ENCODE results near the gene SCPEP1.

The SCPEP1 gene

GRCh38 chr17:56977673-56978395 lies at the start of gene SCPEP1:
TSS of gene SCPEP1 (plus strand) at chr17:56978131. CDS start at chr17:56978160, 29 bp downstream.
- peak; percentile 100 for DNase-seq (ENCODE audit: extremely low spot score)
- TF ChIP-seq ZNF384 (IDR thresholded peaks at IDR 0.05), result no peak
- TF ChIP-seq ELF4 (IDR thresholded peaks at IDR 0.05), result no peak
- no peak for TF ChIP-seq ARNT (IDR thresholded peaks at IDR 0.05)
- no peak for TF ChIP-seq SUZ12 (IDR thresholded peaks at IDR 0.05)
- no peak for TF ChIP-seq FOXM1 (IDR thresholded peaks at IDR 0.05; ENCODE audit: borderline replicate concordance)
- no peak for TF ChIP-seq TARDBP (IDR thresholded peaks at IDR 0.05)
- TF ChIP-seq LEF1 (IDR thresholded peaks at IDR 0.05; ENCODE audit: borderline replicate concordance), result no peak
- TF ChIP-seq HDGF (IDR thresholded peaks at IDR 0.05; ENCODE audit: borderline replicate concordance), result no peak
- TF ChIP-seq SP1 (IDR thresholded peaks at IDR 0.05), result no peak
- CTCF ChIA-PET, result no interaction called here
- POLR2A ChIA-PET, result interaction anchor here (1.1 to 3.2 kb wide), 7 partner anchors 9 to 110 kb away, joined by 3 to 16 read pairs (median 5); partner anchors contain the start of genes AKAP1, COIL and TRIM25

GRCh38 chr17:56928586-56928985 lies 49.3 kb upstream of the SCPEP1 start:
- ChIA-PET CTCF (no interaction called here), POLR2A (interaction anchor here (2.0 kb wide), 1 partner anchor 15 kb away, joined by 7 read pairs; the partner anchor contains the start of gene TRIM25)
- TF ChIP-seq CTBP1 (IDR thresholded peaks at IDR 0.05; ENCODE audit: borderline replicate concordance) (no peak), TARDBP (IDR thresholded peaks at IDR 0.05) (no peak), LEF1 (IDR thresholded peaks at IDR 0.05; ENCODE audit: borderline replicate concordance) (no peak), ELF4 (IDR thresholded peaks at IDR 0.05) (no peak), BHLHE40 (IDR thresholded peaks at IDR 0.05; ENCODE audit: borderline replicate concordance) (no peak), L3MBTL2 (conservative IDR thresholded peaks at IDR 0.05) (no peak), SP1 (IDR thresholded peaks at IDR 0.05) (no peak), ARNT (IDR thresholded peaks at IDR 0.05) (no peak), NFRKB (IDR thresholded peaks at IDR 0.05) (no peak), FOXM1 (IDR thresholded peaks at IDR 0.05; ENCODE audit: borderline replicate concordance) (no peak), FOXA1 (IDR thresholded peaks at IDR 0.05) (no peak), ZNF384 (IDR thresholded peaks at IDR 0.05) (no peak), FOXK2 (IDR thresholded peaks at IDR 0.05) (no peak), SUZ12 (IDR thresholded peaks at IDR 0.05) (no peak), HDGF (IDR thresholded peaks at IDR 0.05; ENCODE audit: borderline replicate concordance) (no peak)
- TF ChIP-seq, protein P1, sequence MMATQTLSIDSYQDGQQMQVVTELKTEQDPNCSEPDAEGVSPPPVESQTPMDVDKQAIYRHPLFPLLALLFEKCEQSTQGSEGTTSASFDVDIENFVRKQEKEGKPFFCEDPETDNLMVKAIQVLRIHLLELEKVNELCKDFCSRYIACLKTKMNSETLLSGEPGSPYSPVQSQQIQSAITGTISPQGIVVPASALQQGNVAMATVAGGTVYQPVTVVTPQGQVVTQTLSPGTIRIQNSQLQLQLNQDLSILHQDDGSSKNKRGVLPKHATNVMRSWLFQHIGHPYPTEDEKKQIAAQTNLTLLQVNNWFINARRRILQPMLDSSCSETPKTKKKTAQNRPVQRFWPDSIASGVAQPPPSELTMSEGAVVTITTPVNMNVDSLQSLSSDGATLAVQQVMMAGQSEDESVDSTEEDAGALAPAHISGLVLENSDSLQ (IDR thresholded peaks at IDR 0.05), result no peak
- no peak for DNase-seq (ENCODE audit: extremely low spot score)

GRCh38 chr17:56929362-56929969 lies 48.5 kb upstream of the SCPEP1 start:
- DNase-seq (ENCODE audit: extremely low spot score), result no peak
- CTCF ChIA-PET, result no interaction called here
- no peak for TF ChIP-seq ARNT (IDR thresholded peaks at IDR 0.05)
- TF ChIP-seq CTBP1 (IDR thresholded peaks at IDR 0.05; ENCODE audit: borderline replicate concordance), result no peak
- TF ChIP-seq TARDBP (IDR thresholded peaks at IDR 0.05), result no peak
- no peak for TF ChIP-seq HDGF (IDR thresholded peaks at IDR 0.05; ENCODE audit: borderline replicate concordance)
- POLR2A ChIA-PET, result no interaction called here

- no peak for DNase-seq (ENCODE audit: extremely low spot score)
- ChIA-PET POLR2A (no interaction called here), CTCF (interaction anchor here (0.5 kb wide), 1 partner anchor 52 kb away, joined by 3 read pairs; no protein-coding TSS in a partner anchor)
- TF ChIP-seq LEF1 (IDR thresholded peaks at IDR 0.05; ENCODE audit: borderline replicate concordance), result no peak
Measured at GRCh38 chr17:56930739-56931337, 47.1 kb upstream of the SCPEP1 start.

DNA sequence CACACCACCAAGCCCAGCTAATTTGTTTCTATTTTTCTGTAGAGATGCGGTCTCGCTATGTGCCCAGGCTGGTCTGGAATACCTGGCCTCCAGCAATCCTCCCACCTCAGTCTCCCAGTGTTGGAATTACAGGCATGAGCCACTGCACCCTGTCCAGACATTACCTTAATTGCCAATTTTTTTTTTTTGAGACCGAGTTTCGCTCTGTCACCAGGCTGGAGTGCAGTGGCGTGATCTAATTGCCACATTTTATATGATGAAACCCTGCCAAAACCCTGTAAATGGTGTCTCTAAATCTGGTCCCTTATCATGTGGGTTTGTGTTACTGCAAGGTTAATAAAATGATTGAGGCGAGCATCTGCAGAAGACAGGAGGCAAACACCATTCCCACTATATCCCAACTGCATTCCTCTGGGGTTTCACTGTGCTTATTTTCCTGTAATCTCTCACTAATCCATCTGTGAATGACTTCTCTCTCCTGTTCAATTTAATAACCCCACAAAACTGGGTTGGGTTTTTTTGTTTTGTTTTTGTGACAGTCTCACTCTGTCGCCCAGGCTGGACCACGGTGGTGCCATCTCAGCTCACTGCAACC lies 44.7 kb upstream of the SCPEP1 start:
- no peak for DNase-seq (ENCODE audit: extremely low spot score)
- CTCF ChIA-PET, result interaction anchor here (0.6 to 1.3 kb wide), 2 partner anchors 113 to 1579 kb away, joined by 3 read pairs; no protein-coding TSS in a partner anchor
- POLR2A ChIA-PET, result no interaction called here
- TF ChIP-seq HDGF (IDR thresholded peaks at IDR 0.05; ENCODE audit: borderline replicate concordance), result no peak
- TF ChIP-seq CTBP1 (IDR thresholded peaks at IDR 0.05; ENCODE audit: borderline replicate concordance), result no peak
- no peak for TF ChIP-seq ARNT (IDR thresholded peaks at IDR 0.05)
- no peak for TF ChIP-seq BHLHE40 (IDR thresholded peaks at IDR 0.05; ENCODE audit: borderline replicate concordance)
- no peak for TF ChIP-seq L3MBTL2 (conservative IDR thresholded peaks at IDR 0.05)
- no peak for TF ChIP-seq SP1 (IDR thresholded peaks at IDR 0.05)
- TF ChIP-seq SUZ12 (IDR thresholded peaks at IDR 0.05), result no peak
- TF ChIP-seq, protein P1 (IDR thresholded peaks at IDR 0.05), result no peak
- TF ChIP-seq LEF1 (IDR thresholded peaks at IDR 0.05; ENCODE audit: borderline replicate concordance), result no peak
- no peak for TF ChIP-seq FOXK2 (IDR thresholded peaks at IDR 0.05)
- no peak for TF ChIP-seq FOXA1 (IDR thresholded peaks at IDR 0.05)
- TF ChIP-seq ELF4 (IDR thresholded peaks at IDR 0.05), result no peak

- ChIA-PET POLR2A (no interaction called here), CTCF (no interaction called here)
- TF ChIP-seq, protein P1 (IDR thresholded peaks at IDR 0.05), result no peak
- TF ChIP-seq BHLHE40 (IDR thresholded peaks at IDR 0.05; ENCODE audit: borderline replicate concordance) (no peak), CTBP1 (IDR thresholded peaks at IDR 0.05; ENCODE audit: borderline replicate concordance) (no peak), SUZ12 (IDR thresholded peaks at IDR 0.05) (no peak)
- DNase-seq (ENCODE audit: extremely low spot score), result no peak
Measured at GRCh38 chr17:56933868-56934267, 44.1 kb upstream of the SCPEP1 start.

Data from HEK293T (cell line).